WTC11 (cell line): ENCODE measurements around the gene MTERF4.

ENCODE experiments used
- ARID4B ChIP-seq: sonication (generic); formaldehyde crosslinking; IDR thresholded peaks from 2 replicates; pipeline ENCODE4 v1.8.0; 2023; ENCODE audit warnings: missing genetic modification reagents, mild to moderate bottlenecking, borderline replicate concordance
- CBFB ChIP-seq: sonication (generic); formaldehyde crosslinking; IDR thresholded peaks from 2 replicates; pipeline ENCODE4 v1.8.1; 2022; ENCODE audit warnings: mild to moderate bottlenecking, low read depth, missing genetic modification reagents
- CTCF ChIP-seq: fragments of 200-600 bp; IDR thresholded peaks from 2 replicates; pipeline ENCODE4 v1.8.0; 2022; ENCODE audit warnings: antibody characterized with exemption
- E2F1 ChIP-seq: sonication (generic); formaldehyde crosslinking; IDR thresholded peaks from 2 replicates; pipeline ENCODE4 v1.8.0; 2022; ENCODE audit warnings: mild to moderate bottlenecking, missing genetic modification reagents
- ERG ChIP-seq: fragments of 250-450 bp; sonication (Bioruptor Pico); IDR thresholded peaks from 2 replicates; pipeline ENCODE4 v1.8.0; 2021; ENCODE audit warnings: mild to moderate bottlenecking
- FOXP1 ChIP-seq: sonication (generic); formaldehyde crosslinking; IDR thresholded peaks from 2 replicates; pipeline ENCODE4 v1.8.0; 2022; ENCODE audit warnings: missing genetic modification reagents, mild to moderate bottlenecking, moderate library complexity, borderline replicate concordance
- FOXP4 ChIP-seq: sonication (generic); formaldehyde crosslinking; IDR thresholded peaks from 2 replicates; pipeline ENCODE4 v1.8.0; 2022; ENCODE audit warnings: mild to moderate bottlenecking, missing genetic modification reagents
- GTF2I ChIP-seq: fragments of 250-450 bp; sonication (Bioruptor Pico); conservative IDR thresholded peaks from 2 replicates; pipeline ENCODE4 v1.4.0; 2021; ENCODE audit warnings: mild to moderate bottlenecking
- NFE2L1 ChIP-seq: sonication (generic); formaldehyde crosslinking; IDR thresholded peaks from 2 replicates; pipeline ENCODE4 v1.8.1; 2023; ENCODE audit warnings: missing genetic modification reagents
- NFYB ChIP-seq: sonication (generic); formaldehyde crosslinking; conservative IDR thresholded peaks from 2 replicates; pipeline ENCODE4 v1.8.0; 2022; ENCODE audit warnings: low read depth, missing genetic modification reagents
- NR2C2 ChIP-seq: sonication (generic); formaldehyde crosslinking; IDR thresholded peaks from 2 replicates; pipeline ENCODE4 v1.8.0; 2022; ENCODE audit warnings: mild to moderate bottlenecking, missing genetic modification reagents
- TEAD1 ChIP-seq: sonication (generic); formaldehyde crosslinking; IDR thresholded peaks from 2 replicates; pipeline ENCODE4 v1.8.0; 2022; ENCODE audit warnings: mild to moderate bottlenecking, missing genetic modification reagents

- TF ChIP-seq CBFB (CRISPR knock-in tag) (no peak), NFYB (no peak), CTCF (no peak), ERG (CRISPR knock-in tag) (no peak), GTF2I (CRISPR knock-in tag) (no peak), FOXP1 (CRISPR knock-in tag) (no peak), ARID4B (no peak), NFE2L1 (CRISPR knock-in tag) (no peak), NR2C2 (CRISPR knock-in tag) (no peak), FOXP4 (CRISPR knock-in tag) (no peak), E2F1 (CRISPR knock-in tag) (no peak), TEAD1 (CRISPR knock-in tag) (no peak)
Observed at GRCh38 chr2:241140445-241140840, 38.4 kb upstream of the MTERF4 start.
